Measurements from ENCODE around the gene ZMYM4. TPM values are rescaled to one million over a fixed set of nuclear protein-coding genes. Genes with fewer than 3 reads are reported as not detected.

ZMYM4 gene
- total RNA-seq, 2 donors from 2014 or later, result 29.0 to 42.8 TPM

DNA sequence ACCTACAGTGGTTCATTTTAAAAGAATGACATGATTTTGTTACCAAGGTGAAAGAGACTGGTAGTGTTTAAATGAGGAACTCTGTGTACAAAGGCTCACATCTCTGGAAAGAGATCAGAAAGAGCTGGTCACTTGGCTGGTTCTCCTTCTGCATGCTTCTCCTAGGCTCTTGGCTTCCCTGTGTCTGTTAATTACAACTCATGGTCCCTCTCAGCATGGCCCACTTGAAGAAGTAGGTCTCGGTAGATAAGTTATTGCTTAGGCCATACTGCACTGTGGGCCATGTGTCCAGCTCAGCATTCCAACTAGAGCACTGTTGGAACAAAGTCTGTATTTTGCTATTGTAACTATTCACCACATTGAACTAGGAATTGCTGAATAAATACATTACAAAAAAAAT lies 197.6 kb downstream of the ZMYM4 start:
- TF ChIP-seq, protein P1, sequence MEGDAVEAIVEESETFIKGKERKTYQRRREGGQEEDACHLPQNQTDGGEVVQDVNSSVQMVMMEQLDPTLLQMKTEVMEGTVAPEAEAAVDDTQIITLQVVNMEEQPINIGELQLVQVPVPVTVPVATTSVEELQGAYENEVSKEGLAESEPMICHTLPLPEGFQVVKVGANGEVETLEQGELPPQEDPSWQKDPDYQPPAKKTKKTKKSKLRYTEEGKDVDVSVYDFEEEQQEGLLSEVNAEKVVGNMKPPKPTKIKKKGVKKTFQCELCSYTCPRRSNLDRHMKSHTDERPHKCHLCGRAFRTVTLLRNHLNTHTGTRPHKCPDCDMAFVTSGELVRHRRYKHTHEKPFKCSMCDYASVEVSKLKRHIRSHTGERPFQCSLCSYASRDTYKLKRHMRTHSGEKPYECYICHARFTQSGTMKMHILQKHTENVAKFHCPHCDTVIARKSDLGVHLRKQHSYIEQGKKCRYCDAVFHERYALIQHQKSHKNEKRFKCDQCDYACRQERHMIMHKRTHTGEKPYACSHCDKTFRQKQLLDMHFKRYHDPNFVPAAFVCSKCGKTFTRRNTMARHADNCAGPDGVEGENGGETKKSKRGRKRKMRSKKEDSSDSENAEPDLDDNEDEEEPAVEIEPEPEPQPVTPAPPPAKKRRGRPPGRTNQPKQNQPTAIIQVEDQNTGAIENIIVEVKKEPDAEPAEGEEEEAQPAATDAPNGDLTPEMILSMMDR (IDR thresholded peaks at IDR 0.05), result no peak
- Histone ChIP-seq H3K27me3 (replicated peaks; ENCODE audit: insufficient read depth) (no peaks in the 10 kb centered on the region), H3K27ac (no peak overlapping the region), H3K4me1 (ENCODE audit: control insufficient read depth in 1 of 2, low read depth in 2 of 2) (no peaks in the 10 kb centered on the region), H3K36me3 (peaks cover 24% of the 10 kb centered on the region), H3K4me3 (no peak overlapping the region), H3K9me3 (no peaks in the 10 kb centered on the region)
- DNase-seq (ENCODE audit: low spot score), result no peak
- no peak for ATAC-seq (ENCODE audit: insufficient number of reproducible peaks, low FRiP score, low read depth)

DNA sequence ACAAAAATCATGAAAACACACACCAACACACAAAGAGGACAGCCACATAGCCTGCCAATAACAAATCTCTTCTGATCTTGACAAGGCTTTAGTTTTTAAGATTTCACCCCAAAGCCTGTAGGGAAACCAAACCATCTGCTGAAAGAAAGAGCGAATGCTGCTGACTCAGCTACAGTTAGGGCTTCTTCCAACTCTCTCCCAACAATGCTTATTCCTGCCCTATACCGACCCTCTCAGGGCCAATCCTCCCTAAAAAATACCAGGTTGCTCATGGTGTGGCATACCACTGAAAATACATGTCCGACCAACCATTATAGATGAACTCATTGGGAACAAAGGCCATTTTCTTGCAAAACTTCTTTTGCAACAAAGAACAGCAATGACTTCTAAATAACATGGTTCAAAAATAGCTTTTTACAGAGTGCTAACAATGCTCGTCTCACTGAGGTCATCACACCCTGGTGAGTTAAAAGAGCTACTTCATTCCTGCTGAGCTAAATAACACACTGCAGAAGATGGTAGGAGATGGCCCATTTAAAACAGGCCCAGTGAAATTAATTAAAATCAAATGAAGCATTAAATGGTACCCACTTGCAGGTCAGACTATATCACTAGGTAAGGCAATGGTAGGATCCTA lies 202.6 kb downstream of the ZMYM4 start:
- no peak for ATAC-seq (ENCODE audit: insufficient number of reproducible peaks, low FRiP score, low read depth)
- no peaks in the 10 kb centered on the region for H3K27me3 ChIP-seq (replicated peaks; ENCODE audit: insufficient read depth)
- H3K4me3 ChIP-seq, result no peak overlapping the region
- no peaks in the 10 kb centered on the region for H3K9me3 ChIP-seq
- H3K36me3 ChIP-seq, result peaks cover 12% of the 10 kb centered on the region
- no peak for DNase-seq (ENCODE audit: low spot score)
- H3K27ac ChIP-seq, result no peak overlapping the region
- H3K4me1 ChIP-seq (ENCODE audit: control insufficient read depth in 1 of 2, low read depth in 2 of 2), result no peaks in the 10 kb centered on the region
- TF ChIP-seq, protein P1 (IDR thresholded peaks at IDR 0.05), result no peak

Other genes starting within 250 kb of the ZMYM4 start
- 10 to 100 TPM in 1 of 2 donors, 1 to 10 TPM in 1; 8.3 to 31.7 TPM for gene ZMYM6, start 236.8 kb upstream of the ZMYM4 start, total RNA-seq
- 10 to 100 TPM; 11.2 to 12.8 TPM for gene ZMYM1, start 189.3 kb upstream of the ZMYM4 start, total RNA-seq
- gene SFPQ, start 75.6 kb upstream of the ZMYM4 start, total RNA-seq, result 100 to 1,000 TPM; 181 to 362 TPM